Suppressor macrophage treated with lipopolysaccharide for 4 hours (primary cell): ENCODE results near the gene MCU.
A peak's percentile ranks its signal among the peaks of the same experiment; 100 is the strongest.
"Not testable (repeated sequence)": the region's sequence is repeated elsewhere in the genome, so short reads cannot be mapped to it uniquely, and the experiment has no call there.

Source experiments
- DNase-seq: peaks from one replicate; pipeline ENCODE4 v3.0.0-alpha.2; 2020

Gene MCU

DNA sequence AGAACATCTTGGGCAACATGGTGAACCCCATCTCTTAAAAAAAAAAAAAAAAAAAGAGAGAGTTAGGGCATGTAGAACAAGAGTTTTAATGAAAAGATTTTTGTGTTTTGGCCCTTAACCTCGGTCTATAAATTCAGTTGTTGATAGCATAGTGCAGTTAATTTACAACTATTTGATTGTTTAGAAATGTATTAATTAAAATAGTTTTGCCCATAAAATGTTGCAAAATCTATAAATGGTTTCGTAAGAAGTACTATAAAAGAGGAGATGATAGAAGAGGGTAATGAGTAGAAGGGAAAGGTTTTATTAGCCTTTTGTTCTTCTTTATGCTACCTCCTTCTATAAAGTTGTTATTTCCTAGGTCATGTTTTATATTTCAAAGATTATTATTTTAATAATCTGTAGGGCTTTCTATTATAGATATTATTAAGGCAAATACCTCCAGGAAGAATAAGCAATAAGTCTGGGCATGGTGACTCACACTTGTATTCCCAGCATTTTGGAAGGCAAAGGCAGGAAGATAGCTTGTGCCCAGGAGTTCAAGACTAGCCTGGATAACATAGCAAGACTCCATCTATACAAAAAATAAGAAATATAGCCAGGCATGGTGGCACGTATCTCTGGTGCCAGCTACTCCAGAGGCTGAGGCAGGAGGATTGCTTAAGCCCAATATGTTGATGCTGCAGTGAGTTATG lies 73.3 kb downstream of the MCU start:
- DNase-seq: no peak

DNA sequence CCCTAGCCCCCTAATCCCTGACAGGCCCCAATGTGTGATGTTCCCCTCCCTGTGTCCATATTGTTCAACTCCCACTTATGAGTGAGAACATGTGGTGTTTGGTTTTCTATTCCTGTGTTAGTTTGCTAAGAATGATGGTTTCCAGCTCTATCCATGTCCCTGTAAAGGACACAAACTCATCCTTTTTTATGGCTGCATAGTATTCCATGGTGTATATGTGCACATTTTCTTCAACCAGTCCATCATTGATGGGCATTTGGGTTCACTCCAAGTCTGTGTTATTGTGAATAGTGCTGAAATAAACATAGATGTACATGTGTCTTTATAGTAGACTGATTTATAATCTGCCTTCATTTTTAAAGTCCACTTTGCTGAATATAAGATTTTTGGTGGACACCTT lies 79.3 kb downstream of the MCU start:
- DNase-seq: not testable (repeated sequence)

DNA sequence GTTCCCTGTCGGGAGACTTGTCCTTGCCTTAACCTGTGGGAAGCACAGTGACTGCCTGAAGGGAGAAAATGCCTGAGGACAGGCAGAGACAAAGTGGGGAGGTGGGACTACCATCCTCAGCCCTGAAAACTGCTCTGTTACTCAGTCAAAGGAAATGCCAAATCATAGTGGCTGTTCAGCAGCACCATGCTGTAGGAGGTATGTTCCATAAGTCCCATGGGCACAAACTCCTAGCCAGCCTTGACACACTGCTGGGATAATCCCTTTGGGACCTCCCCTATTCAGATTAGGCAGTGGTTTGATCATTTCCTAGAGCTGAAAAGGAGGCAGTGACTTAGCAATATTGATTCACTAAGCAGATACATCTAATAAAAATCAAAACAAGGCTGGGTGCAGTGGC lies 80.1 kb downstream of the MCU start:
- no peak for DNase-seq

DNA sequence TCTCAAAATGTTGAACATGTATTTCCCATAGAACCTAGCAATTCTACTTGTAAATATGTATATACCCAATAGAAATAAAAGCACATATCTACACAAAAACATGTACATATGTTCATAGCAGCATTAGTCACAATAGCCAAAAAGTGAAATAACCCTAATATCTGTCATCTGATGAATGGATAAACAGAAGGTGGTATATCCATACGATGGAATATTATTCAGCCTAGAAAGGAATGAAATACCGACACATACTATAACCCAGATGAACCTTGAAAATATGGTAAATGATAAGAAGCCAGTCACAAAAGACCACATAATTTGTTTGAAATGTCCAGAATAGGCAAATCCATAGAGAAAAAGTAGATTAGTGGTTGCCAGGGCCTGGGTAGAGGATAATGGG lies 87.9 kb downstream of the MCU start:
- no peak for DNase-seq

DNA sequence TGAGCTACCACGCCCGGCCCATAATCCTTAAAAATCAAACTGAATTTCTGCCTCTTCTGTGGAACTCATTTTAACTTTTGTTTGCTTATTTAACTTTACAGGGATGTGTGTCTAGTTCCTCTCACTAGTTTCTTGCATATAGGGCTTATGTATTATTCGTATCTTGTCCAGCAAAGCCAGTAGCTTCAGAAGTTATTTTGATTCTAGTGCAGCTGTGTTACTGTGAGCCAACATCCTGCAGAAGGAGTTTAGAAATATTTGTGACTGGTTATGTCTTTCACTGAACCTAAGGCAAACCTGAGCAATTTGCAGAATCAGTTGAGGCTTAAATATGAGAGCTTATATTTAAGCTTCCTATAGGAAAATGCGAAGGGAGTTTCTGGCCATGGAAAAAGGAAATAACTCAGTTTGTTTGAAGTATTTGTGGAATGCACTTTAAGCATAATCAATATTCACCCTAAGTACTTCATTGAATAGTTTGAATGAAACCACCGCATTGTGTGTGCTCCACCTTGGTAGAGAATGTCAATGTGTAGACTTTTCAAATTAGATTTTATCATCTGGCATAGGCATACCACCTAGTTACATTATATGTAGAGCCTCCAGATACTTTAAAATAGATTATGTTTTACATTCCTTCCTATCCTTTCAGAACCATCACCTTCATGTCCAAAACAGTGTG lies 90.8 kb downstream of the MCU start:
- no peak for DNase-seq

DNA sequence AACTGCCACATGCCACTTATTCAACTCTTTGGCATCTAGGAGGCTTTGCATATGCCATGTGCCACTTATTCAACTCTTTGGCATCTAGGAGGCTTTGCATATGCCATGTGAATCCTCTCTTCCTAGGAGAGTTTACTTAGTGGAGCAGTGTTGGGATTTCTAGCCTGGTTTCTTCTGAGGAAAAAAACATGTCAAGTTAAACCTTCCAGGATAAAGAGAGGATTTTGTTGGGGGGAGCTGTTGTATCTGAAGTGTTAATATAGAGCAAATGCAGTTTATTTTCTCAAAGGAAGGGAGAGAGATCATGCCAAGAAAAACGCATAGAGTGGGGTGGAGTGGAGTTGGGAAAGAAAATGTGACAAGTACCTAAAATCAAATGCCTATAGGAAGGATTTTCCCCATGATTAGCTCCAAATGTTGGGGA lies 91.5 kb downstream of the MCU start:
- DNase-seq: no peak

DNA sequence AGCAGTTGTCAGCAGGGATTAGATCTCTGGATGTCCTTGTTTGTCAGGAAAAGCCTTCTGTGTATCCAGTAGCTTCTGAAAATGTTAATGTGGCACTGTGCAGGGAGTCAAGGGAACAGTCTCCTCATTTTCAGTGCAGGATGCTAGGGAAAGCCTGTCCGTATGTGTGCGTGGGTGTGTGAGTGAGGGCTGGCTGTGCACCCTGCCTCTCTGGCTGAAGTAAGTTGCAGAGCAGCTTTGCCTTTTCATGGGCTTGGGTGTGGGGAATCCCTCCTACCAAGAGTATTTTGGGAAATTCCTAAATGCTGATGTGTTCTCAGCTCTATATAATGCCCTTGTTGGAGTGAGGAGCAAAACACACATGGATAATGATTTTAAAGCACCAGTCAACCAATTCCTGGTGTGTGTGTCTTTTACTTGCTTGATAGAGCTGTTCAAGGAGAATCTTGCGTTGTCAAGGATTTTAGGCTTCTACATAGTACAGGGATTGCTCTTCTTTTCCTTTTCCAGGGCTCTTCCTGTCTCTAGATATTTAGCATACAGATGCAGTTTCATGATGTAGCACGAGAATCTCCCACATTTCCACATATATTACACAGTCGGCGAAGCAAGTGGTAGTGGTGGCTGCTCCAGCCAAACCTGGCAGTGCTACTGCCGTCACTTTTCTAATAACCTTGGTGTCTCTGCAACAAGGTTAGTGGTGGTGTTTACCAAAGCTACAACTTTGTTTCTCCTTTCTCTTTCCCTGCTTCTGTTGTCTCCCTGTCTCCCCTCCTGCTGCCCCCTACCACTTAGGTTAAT lies 92.8 kb downstream of the MCU start:
- DNase-seq: peak; percentile 12

DNA sequence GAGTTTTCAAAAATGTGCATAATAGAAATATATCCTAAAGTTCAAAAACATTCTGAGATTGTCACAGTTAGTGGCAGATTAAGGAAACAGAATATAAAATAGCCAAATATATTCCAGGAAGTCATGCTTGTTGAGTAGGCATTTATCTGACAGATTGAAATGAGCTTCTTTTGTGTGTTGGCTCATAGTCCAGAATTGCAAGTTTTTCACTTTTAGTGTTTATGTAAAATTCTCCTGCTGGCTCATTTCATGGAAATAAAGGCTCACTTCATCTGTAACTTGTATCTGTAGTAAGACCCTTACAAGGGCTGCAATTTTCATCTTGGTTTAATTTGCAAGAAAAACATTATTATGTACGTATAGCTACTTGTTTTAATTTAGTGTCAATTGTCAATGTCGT lies 93.5 kb downstream of the MCU start:
- DNase-seq: no peak

DNA sequence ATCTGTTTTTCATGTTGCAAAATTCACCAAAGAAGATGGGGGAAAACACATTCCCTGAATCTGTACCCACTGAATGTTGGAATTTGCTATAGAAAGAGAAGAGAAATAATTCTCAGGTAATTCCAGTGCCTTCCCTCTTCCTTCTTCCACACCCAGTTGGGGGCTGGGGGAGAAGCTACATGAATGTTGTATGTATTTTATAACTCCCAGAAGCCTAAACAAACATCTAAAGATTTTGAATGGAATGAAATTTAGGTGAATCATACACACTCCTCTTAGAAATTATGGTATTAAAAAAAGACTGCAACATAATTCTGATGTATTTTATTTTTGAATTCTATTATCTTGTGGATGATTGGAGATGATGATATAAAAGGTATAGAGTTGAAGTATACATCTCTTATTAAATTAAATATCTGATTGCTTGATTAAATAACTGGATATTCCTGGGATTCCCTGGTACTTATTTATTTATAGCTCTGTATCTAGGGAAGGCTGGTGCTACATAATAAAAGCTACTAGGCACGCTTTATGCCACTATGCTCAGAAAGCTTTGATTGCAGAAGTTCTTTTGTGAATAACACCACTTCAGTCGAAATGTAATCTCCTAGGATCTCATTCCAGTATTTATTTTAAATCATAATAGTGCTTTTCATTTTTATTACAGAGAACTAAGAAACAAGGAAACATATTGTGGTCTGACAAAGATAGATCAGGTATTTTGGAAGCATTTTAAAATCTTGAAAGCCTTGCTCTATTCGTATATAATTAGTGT lies 98.5 kb downstream of the MCU start:
- DNase-seq: no peak

DNA sequence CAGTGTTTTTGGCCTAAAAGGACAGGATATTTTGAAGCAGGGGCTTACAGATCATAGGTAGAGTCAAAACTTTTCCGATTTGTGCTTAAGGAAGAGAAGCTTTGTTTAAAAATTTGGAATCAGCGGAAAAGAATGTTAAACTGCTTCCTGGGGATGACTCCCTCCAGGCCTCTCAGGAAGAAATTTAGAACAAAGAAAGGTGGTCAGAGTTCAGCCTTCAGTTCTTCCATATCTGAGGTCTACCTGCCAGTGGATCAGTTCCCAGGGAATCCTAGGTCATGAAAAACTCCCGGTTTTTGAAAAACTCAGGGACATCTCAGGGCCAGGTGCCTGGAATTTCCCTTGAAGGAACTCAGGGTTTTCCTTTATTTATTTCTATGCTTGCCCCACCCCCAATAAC lies 100.3 kb downstream of the MCU start:
- DNase-seq: no peak

DNA sequence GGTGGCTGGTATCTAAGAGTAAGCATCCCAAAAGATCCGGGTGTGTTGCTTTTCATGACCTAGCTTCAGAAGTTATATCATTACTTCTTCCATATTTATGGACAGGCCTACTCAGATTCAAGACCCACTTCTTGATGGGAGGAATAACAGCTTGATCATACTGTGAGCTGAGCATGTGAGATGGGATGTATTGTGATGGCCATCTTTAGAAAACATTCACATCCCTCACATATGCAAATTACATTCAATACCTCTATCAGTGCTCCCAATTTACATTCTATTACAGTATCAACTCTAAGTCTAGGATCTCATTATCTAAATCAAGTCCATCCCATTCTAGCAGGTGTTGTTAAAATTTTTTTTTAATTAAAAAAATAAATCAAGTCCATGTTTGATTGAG lies 101.8 kb downstream of the MCU start:
- DNase-seq: no peak

DNA sequence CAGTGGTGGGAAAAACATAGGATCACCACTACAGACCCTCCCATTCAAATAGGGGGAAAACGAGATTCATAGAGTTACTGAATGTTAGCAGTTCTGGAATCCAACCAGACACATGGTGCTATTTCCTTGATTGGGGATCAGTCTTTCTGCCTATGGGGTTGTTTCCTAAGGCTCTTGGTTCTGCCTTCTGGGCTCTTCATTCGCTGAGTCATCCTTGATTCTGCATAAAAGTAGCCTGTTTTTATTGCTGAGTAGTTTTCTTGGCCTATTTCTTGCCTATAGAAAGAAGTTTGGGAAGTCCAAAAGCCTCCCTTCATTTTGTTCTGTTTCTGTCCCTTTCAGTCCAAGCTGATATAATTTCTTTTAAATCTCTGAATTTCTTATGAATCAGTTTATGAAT lies 102.3 kb downstream of the MCU start:
- DNase-seq: no peak

DNA sequence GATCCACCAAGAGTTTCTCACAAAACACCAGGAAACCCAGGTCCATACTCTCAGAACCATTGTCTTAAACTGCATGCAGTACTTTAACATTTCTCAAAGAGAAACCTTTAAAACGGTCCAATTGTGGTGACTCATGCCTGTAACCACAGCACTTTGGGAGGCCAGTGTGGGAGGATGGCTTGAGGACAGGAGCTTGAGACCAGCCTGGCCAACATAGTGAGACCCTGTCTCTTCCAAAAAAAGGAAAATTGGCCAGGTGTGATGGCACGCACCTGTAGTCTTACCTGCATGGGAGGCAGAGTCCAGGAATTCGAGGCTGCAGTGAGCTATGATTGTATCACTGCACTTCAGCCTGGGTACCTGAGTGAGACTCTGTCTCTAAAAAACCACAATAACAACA lies 104.1 kb downstream of the MCU start:
- no peak for DNase-seq

DNA sequence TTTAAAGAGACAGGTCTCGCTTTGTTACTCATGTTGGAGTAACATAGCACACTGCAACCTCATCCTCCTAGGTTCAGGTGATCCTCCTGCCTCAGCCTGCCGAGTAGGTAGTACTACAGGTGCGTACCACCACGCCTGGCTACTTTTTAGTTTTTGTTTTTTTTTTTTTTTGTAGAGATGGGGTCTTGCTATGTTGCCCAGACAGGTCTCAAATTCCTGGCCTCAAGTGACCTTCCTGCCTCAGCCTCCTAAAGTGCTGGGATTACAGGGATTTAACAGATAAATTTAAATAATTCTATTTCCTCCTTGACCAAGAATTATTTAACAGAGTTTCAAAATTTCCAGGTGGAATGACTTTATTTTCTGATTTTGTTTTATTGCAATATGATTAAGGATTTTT lies 104.6 kb downstream of the MCU start:
- no peak for DNase-seq

DNA sequence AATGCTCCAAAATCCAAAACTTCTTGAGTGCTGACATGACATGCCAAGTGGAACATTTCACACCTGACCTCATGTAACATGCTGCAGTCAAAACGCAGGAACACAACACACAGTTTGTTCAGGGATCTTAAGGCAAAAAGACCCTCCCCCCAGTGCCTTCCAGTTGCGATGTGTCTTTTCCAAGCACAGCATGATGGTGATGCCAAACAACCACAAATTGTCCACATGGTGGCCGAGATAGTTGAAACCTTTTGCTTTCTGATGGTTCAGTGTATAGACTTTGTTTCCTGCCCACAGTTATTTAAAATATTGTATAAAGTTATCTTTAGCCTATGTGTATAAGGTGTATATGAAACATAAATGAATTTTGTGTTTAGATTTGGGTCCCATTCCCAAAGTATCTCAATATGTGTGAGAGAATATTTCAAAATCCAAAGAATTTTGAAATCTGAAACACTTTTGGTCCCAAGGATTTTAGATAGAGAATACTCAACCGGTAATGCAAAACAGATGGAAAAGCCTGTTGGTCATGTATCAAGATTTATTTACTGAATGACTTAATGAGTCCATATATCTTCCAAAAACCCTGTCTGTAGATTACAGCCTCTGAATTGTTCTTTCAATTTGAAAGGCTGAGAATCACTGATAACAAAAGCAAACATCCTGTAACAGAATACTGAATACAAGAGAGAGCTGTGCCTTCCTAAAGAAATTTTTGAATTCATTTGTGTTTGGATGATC lies 108.2 kb downstream of the MCU start:
- DNase-seq: no peak

DNA sequence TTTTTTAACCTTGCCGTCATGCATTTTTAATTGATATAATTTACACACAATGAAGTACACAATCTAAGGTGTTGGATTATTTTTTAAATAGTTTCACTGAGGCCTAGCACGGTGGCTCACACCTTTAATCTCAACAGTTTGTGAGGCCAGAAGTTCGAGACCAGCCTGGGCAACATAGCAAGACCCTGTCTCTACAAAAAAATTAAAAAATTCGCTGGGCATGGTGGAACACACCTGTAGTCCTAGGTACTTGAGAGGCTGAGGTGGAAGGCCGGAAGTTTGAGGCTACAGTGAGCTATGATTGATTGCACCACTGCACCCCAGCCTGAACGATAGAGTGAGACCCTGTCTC lies 108.8 kb downstream of the MCU start:
- DNase-seq: no peak

DNA sequence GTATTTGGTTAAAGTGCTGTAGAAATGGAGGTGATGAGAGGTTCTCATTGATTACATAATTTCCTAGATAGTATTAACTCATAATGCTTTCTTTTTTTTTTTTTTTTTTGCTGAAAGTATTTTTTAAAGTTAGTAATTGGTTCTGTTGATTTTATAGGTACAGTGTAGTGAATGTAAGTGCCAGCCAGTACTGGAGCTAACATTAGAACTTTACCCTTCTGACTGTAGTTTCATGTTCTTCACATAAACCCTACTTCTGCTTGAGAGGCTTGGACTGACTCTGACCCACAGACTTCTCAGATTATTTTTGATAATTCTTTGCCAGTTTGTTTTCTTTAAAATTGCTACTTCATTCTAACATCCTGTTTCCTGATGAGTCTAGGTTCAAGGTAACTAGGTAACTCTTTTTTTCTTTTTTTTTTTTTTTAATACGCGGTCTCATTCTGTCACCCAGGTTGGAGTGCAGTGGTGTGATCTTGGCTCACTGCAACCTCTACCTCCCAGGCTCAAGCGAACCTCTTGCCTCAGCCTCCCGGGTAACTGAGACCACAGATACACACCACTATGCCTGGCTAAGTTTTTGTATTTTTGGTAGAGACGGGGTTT lies 109.4 kb downstream of the MCU start:
- DNase-seq: no peak

DNA sequence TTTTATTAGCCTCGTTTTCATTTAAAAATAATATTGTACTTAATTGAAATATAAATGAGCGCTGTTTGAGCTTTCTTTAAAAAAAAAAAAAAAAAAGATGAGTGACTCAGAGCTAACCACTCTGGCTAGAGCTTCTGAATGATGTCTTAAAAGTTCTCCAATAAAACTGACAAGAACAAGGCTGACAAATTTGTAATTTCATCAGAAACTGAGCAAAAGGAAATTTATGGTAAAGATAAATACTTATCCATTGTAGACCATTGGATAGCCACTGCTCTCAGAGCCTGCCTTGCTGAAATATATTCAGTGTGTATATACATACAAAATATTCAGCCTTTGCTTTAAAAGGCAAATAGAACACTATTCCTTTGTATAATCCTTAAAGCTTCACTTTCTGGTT lies 110.4 kb downstream of the MCU start:
- DNase-seq: no peak

DNA sequence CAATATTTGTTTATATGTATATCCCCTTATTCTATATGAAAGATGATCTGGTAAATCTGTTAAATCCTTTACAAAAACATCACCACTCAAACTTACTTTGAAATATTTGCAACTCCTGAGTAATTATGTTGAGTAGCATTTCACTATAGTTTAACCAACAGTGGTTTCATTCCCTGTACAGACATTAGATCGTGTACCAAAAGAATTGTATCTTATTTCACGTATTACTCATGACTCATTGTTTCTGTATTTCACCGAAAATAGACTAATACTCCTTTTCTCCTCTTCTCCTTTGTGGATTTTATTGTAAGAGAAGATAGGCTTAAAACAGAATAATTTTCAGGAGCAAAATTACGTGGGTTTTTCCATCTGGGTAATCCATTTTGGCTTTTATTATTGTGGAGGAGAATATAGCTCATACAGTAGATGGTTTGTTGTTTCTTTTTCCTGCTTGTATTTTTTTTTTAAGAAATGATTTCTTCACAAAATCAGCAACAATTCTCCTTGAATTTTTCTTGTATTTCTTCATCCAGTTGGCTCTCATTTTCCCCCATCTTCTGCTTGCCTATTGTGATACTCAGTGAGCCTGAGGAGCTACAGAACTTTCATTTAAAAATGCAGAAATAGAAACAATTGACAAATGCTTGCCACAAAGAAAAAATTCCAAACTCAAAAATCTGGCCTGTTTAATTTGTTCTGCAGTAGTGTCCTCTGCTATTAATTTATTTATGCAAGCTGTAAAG lies 111.0 kb downstream of the MCU start:
- DNase-seq: peak; percentile 29

DNA sequence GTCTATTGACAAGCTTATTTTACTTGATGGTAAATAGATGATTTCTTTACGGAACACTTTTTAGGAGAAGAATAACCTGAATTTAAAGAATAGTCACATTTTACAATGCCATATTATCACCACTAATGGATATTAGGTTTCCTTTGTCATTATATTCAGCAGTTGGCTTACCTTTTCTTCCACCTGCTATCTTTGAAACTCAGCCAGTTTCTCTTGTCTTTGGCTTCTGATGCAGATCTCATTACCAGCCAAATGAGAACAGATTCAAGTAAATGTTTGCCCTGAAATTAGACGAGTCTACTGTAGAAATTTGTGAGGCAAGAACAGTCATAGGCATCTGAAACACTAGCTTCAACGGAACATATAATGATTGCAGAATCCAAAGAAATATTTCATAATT lies 116.1 kb downstream of the MCU start:
- no peak for DNase-seq

DNA sequence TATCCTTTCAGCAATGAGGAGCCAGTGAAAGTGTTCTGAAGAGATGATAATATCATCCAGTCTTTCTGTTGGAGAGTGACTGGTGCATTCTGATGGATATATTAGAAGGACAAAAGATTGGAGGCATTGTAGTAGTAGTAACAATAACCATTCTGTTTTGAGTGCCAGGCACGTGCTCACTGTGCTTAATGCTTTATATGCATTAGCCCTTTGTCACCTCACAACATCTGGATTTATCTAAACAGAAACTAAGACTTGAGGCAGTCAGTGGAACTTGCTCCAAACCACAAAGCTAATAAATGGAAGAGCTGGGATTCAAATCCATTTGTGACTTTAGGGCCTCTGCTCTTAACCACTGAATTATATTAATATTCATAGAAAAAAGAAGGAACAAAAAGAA lies 117.1 kb downstream of the MCU start:
- DNase-seq: no peak

DNA sequence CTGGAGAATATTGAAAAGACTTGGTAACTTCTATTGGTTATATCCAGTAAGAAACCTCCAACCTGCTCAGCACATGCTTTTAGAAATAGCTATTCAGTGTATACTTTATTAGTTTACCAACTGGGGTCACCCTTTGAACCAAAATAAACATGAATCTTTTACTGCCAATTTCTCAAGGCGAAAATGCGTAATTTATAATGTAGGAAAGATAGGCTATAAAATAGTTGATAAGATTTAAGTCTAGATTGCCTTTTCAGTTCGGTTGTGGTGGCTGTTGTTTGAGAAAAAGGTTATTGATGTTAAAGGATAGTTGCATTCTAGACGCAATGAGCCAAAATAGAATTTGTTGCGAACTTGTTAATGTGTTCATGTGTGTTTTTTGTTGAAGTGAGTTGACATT lies 119.0 kb downstream of the MCU start:
- no peak for DNase-seq
